Activated CD8-positive, alpha-beta memory T cell treated with anti-CD3 and anti-CD28 coated beads, Interleukin-2, amount 50 U/mL, for 24 hours (primary cell): Measurements from ENCODE around the gene ABLIM3.

ENCODE experiments used
- DNase-seq: peaks from one replicate; pipeline ENCODE4 v3.0.0-alpha.2; 2020; ENCODE audit errors: extremely low read depth

ABLIM3 gene

GRCh38 chr5:149141224-149141956, at the start of gene ABLIM3:
ABLIM3 (plus strand) TSS chr5:149141493; CDS start chr5:149142096, 603 bp downstream.
- DNase-seq: peak; percentile 20

- no peak for DNase-seq
Observed at GRCh38 chr5:149093625-149094024, 47.7 kb upstream of the ABLIM3 start.

- no peak for DNase-seq
Observed at GRCh38 chr5:149094996-149095395, 46.3 kb upstream of the ABLIM3 start.

- DNase-seq: no peak
Observed at GRCh38 chr5:149099920-149100319, 41.4 kb upstream of the ABLIM3 start.

- no peak for DNase-seq
Observed at GRCh38 chr5:149100331-149100730, 41.0 kb upstream of the ABLIM3 start.

- no peak for DNase-seq
Observed at GRCh38 chr5:149108651-149109280, 32.5 kb upstream of the ABLIM3 start.

- no peak for DNase-seq
Observed at GRCh38 chr5:149110406-149110805, 30.9 kb upstream of the ABLIM3 start.

GRCh38 chr5:149113669-149114068, 27.6 kb upstream of the ABLIM3 start:
- DNase-seq: no peak

- no peak for DNase-seq
Observed at GRCh38 chr5:149114403-149115312, 26.6 kb upstream of the ABLIM3 start.

- no peak for DNase-seq
Observed at GRCh38 chr5:149117970-149118369, 23.3 kb upstream of the ABLIM3 start.

- DNase-seq: no peak
Observed at GRCh38 chr5:149118463-149118862, 22.8 kb upstream of the ABLIM3 start.

GRCh38 chr5:149121145-149121544, 20.1 kb upstream of the ABLIM3 start:
- no peak for DNase-seq

- no peak for DNase-seq
Observed at GRCh38 chr5:149123211-149123610, 18.1 kb upstream of the ABLIM3 start.

GRCh38 chr5:149125386-149125891, 15.9 kb upstream of the ABLIM3 start:
- no peak for DNase-seq

- DNase-seq: no peak
Observed at GRCh38 chr5:149126906-149127305, 14.4 kb upstream of the ABLIM3 start.

- no peak for DNase-seq
Observed at GRCh38 chr5:149127394-149127955, 13.8 kb upstream of the ABLIM3 start.

- no peak for DNase-seq
Observed at GRCh38 chr5:149128023-149128875, 13.0 kb upstream of the ABLIM3 start.

GRCh38 chr5:149129181-149129580, 12.1 kb upstream of the ABLIM3 start:
- no peak for DNase-seq

GRCh38 chr5:149130121-149130914, 11.0 kb upstream of the ABLIM3 start:
- DNase-seq: no peak

GRCh38 chr5:149132474-149132873, 8.8 kb upstream of the ABLIM3 start:
- DNase-seq: no peak
